Spleen (tissue), 7 donors: ENCODE data around the gene GIPC3.

Experiments used
- CTCF ChIP-seq, 11 experiments: fragments of 200-600 bp in 7 of 11; fragments of 450-650 bp in 4 of 11; sonication (generic) in 4 of 11; IDR thresholded peaks in 8 of 11; conservative IDR thresholded peaks in 3 of 11; 1 replicate in 7 of 11; 2 replicates in 4 of 11; pipeline versions ENCODE4 v1.4.0 to v1.8.0; 2016 to 2021; ENCODE audit warnings: antibody characterized with exemption in 11 of 11, inconsistent platforms in 4 of 11, mild to moderate bottlenecking in 1 of 11
- POLR2A ChIP-seq, 3 donors: fragments of 450-650 bp; IDR thresholded peaks; one replicate each; pipeline ENCODE4 v1.5.1; 2017; ENCODE audit warnings: antibody characterized with exemption in 3 of 3, mild to moderate bottlenecking in 1 of 3
- POLR2AphosphoS5 ChIP-seq, 3 donors: sonication (generic); formaldehyde crosslinking; IDR thresholded peaks; one replicate each; pipeline ENCODE4 v1.5.1; 2017; ENCODE audit warnings: antibody characterized with exemption in 3 of 3
- donor health status: DM: no; HTN: no; CAD: no; lungs with moderate emphysema.
- donor health status: DM: no; HTN: no; CAD: no.
- donor health status: DM: no; HTN: no; CAD: no.

GRCh38 chr19:3586707-3587346, 1.5 kb downstream of the GIPC3 start:
- TF ChIP-seq POLR2A (IDR thresholded peaks at IDR 0.05) (no peak), CTCF (IDR thresholded peaks at IDR 0.05 in 8 of 11, conservative IDR thresholded peaks at IDR 0.05 in 3 of 11) (no peak), POLR2AphosphoS5 (IDR thresholded peaks at IDR 0.05) (no peak)
